Right lung (tissue), 5 donors: ENCODE measurements around the gene ETS2. TPM values are rescaled to one million over a fixed set of nuclear protein-coding genes. Genes with fewer than 3 reads are reported as not detected.
"Not testable (repeated sequence)": the region's sequence is repeated elsewhere in the genome, so short reads cannot be mapped to it uniquely, and the experiment has no call there.

ENCODE experiments used
- DNase-seq, 2 donors: peaks; one replicate each; pipeline ENCODE4 v3.0.0-alpha.2; 2013
- polyA plus RNA-seq, 5 donors: library from polyadenylated mRNA; unstranded; fragments of 120-200 nt; gene quantifications; one replicate each; pipeline versions ENCODE4 v1.2.1 to v1.2.3, GENCODE V29; 2013; ENCODE audit warnings: inconsistent platforms in 1 of 5, low replicate concordance in 1 of 5; ENCODE audit not compliant: insufficient read length in 5 of 5, insufficient read depth in 1 of 5

ETS2 gene
- polyA plus RNA-seq, 5 donors: 151 to 182 (median 167) TPM

GRCh38 chr21:38831526-38832467 lies 26.1 kb downstream of the ETS2 start:
- peak; percentile 93 to 95 for DNase-seq

- DNase-seq: no peak
Measured at GRCh38 chr21:38832664-38833063, 26.9 kb downstream of the ETS2 start.

- no peak for DNase-seq
Measured at GRCh38 chr21:38833117-38833516, 27.4 kb downstream of the ETS2 start.

- no peak for DNase-seq
Measured at GRCh38 chr21:38834725-38835124, 29.0 kb downstream of the ETS2 start.

GRCh38 chr21:38837806-38838461 lies 32.2 kb downstream of the ETS2 start:
- DNase-seq: no peak

- DNase-seq: no peak
Measured at GRCh38 chr21:38838598-38839327, 33.0 kb downstream of the ETS2 start.

- no peak for DNase-seq
Measured at GRCh38 chr21:38839328-38840286, 33.9 kb downstream of the ETS2 start.

GRCh38 chr21:38840456-38841300 lies 34.9 kb downstream of the ETS2 start:
- no peak for DNase-seq

GRCh38 chr21:38841472-38841871 lies 35.7 kb downstream of the ETS2 start:
- no peak for DNase-seq

GRCh38 chr21:38842079-38842478 lies 36.4 kb downstream of the ETS2 start:
- no peak for DNase-seq

- no peak for DNase-seq
Measured at GRCh38 chr21:38843379-38843778, 37.6 kb downstream of the ETS2 start.

GRCh38 chr21:38843806-38844503 lies 38.2 kb downstream of the ETS2 start:
- DNase-seq: no peak

- DNase-seq: not testable (repeated sequence)
Measured at GRCh38 chr21:38845374-38845773, 39.6 kb downstream of the ETS2 start.

GRCh38 chr21:38847556-38847955 lies 41.8 kb downstream of the ETS2 start:
- no peak for DNase-seq

- DNase-seq: no peak
Measured at GRCh38 chr21:38848187-38848609, 42.5 kb downstream of the ETS2 start.

GRCh38 chr21:38849776-38850175 lies 44.0 kb downstream of the ETS2 start:
- no peak for DNase-seq

- DNase-seq: no peak
Measured at GRCh38 chr21:38850277-38850951, 44.7 kb downstream of the ETS2 start.

- DNase-seq: no peak
Measured at GRCh38 chr21:38851101-38851500, 45.4 kb downstream of the ETS2 start.

GRCh38 chr21:38852278-38852677 lies 46.5 kb downstream of the ETS2 start:
- DNase-seq: no peak
